GM19463 (cell line): ENCODE data around the gene RLN2.
"Not testable (repeated sequence)": the region's sequence is repeated elsewhere in the genome, so short reads cannot be mapped to it uniquely, and the experiment has no call there.

ENCODE experiments used
- ATAC-seq: cut with Tn5 transposase; IDR thresholded peaks from one replicate; pipeline ENCODE4 v1.9.1; 2021; ENCODE audit warnings: mild to moderate bottlenecking, moderate library complexity; ENCODE audit not compliant: unreplicated experiment

The RLN2 gene

GRCh38 chr9:5303840-5304795 lies at the start of gene RLN2:
Gene RLN2 (minus strand): TSS chr9:5304716. CDS start chr9:5304580, 136 bp downstream.
- peak; percentile 99 for ATAC-seq

GRCh38 chr9:5354184-5354583 lies 49.7 kb upstream of the RLN2 start:
- ATAC-seq: no peak

- ATAC-seq: no peak
Observed at GRCh38 chr9:5352637-5353248, 48.2 kb upstream of the RLN2 start.

- peak; percentile 99 for ATAC-seq
Observed at GRCh38 chr9:5338992-5339981, 34.8 kb upstream of the RLN2 start, which contains the start of gene RLN1. Gene RLN1 (minus strand): TSS chr9:5339876. CDS start chr9:5339746, 130 bp downstream.

- ATAC-seq: no peak
Observed at GRCh38 chr9:5336688-5337087, 32.2 kb upstream of the RLN2 start.

- not testable (repeated sequence) for ATAC-seq
Observed at GRCh38 chr9:5331276-5331675, 26.8 kb upstream of the RLN2 start.

- ATAC-seq: no peak
Observed at GRCh38 chr9:5326893-5327548, 22.5 kb upstream of the RLN2 start.

GRCh38 chr9:5326187-5326586 lies 21.7 kb upstream of the RLN2 start:
- no peak for ATAC-seq

- ATAC-seq: not testable (repeated sequence)
Observed at GRCh38 chr9:5321601-5322000, 17.1 kb upstream of the RLN2 start.

GRCh38 chr9:5321058-5321457 lies 16.5 kb upstream of the RLN2 start:
- ATAC-seq: no peak

- ATAC-seq: not testable (repeated sequence)
Observed at GRCh38 chr9:5316406-5316805, 11.9 kb upstream of the RLN2 start.

- no peak for ATAC-seq
Observed at GRCh38 chr9:5315187-5315923, 10.8 kb upstream of the RLN2 start.

GRCh38 chr9:5310851-5311250 lies 6.3 kb upstream of the RLN2 start:
- no peak for ATAC-seq

- ATAC-seq: no peak
Observed at GRCh38 chr9:5305741-5306140, 1.2 kb upstream of the RLN2 start.

GRCh38 chr9:5301544-5301943 lies 3.0 kb downstream of the RLN2 start:
- ATAC-seq: no peak

GRCh38 chr9:5292141-5292540 lies 12.4 kb downstream of the RLN2 start:
- ATAC-seq: no peak

GRCh38 chr9:5288591-5288990 lies 15.9 kb downstream of the RLN2 start:
- ATAC-seq: no peak

GRCh38 chr9:5286262-5286661 lies 18.3 kb downstream of the RLN2 start:
- no peak for ATAC-seq

- no peak for ATAC-seq
Observed at GRCh38 chr9:5278486-5278885, 26.0 kb downstream of the RLN2 start.

GRCh38 chr9:5274770-5275169 lies 29.7 kb downstream of the RLN2 start:
- peak; percentile 51 for ATAC-seq
